ENCODE results near the gene HDAC6.
"Not testable (repeated sequence)": the region's sequence is repeated elsewhere in the genome, so short reads cannot be mapped to it uniquely, and the experiment has no call there.

HDAC6 gene

DNA sequence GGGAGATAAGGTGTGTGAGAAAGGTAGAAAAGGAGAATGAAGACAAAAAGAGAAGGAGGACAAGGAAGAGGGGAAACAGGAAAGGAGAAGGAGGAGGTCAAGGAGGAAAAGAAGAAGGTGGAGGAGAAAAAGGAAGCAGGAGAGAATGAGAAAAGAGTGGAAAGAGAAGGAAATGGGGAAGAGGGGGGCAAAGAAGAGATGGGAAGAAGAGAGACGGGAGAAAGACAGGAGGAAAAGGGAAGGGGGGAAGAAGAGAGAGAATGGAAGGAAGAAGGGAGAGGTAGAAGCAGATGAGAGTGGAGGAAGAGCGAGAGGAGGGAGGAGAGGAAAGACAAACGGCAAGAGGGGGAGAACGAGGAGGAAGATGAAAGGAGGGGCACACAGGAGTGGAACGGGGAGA lies 11.4 kb upstream of the HDAC6 start:
- DNase-seq, result no peak

DNA sequence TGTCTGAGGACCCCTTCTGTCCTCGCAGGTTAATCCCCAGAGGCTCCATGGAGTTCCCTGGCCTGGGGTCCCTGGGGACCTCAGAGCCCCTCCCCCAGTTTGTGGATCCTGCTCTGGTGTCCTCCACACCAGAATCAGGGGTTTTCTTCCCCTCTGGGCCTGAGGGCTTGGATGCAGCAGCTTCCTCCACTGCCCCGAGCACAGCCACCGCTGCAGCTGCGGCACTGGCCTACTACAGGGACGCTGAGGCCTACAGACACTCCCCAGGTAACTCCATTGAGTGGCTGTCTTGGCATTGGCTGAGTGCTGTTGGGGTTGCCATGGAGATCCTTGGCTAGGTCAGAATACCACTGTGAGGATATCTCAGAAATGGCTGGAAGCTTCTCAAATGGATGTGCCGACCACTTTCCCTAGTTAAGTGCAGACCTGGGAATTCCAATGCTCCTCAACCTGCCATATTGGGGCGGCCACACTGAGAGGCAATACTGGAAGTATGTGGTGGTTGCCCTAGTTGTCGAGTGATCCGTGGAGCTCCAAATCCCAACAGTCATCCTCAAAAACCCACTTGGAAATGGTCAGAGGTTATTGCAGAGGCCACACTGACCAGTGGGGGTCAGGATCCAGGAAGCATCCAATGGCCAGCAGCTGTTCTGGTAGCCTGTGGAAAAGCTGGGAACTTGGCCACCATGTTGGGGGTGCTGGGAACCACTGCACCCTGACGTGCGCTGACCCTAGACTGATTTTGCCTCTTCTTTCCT lies 10.6 kb upstream of the HDAC6 start:
- DNase-seq, result no peak

- no peak for DNase-seq
Measured at GRCh38 chrX:48792219-48792618, 9.6 kb upstream of the HDAC6 start.

DNA sequence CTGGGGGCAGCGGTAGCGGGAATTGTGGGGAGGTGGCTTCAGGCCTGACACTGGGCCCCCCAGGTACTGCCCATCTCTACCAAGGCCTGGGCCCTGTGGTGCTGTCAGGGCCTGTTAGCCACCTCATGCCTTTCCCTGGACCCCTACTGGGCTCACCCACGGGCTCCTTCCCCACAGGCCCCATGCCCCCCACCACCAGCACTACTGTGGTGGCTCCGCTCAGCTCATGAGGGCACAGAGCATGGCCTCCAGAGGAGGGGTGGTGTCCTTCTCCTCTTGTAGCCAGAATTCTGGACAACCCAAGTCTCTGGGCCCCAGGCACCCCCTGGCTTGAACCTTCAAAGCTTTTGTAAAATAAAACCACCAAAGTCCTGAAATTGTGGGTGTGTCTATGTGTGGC lies 7.9 kb upstream of the HDAC6 start:
- DNase-seq, result no peak

DNA sequence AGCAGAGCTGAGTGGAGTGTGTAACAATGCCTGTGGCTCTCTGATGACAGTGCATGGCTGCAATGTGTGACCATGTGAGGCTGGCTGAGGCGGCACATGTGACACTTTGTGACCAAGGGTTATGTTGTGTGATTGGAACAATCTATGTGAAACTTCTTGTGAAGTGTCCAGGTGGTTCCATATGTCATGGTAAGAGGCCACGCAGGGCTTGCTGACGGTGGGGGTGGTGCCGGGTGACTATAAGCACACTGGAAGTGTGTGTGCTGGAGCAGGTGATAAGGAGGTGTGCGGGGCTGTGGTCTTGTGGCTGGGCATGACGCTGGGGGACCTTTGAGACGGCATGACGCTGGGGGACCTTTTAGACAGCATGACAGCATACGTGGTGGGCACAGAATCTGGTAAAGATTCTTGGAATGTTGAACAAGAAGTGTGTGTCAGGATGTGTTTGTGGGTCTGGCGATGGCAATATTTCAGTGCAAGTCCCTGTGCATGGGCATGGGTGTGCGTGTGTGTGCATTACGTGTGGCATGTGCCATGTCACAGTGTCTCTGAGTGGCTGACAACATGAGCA lies 7.4 kb upstream of the HDAC6 start:
- DNase-seq, result no peak

DNA sequence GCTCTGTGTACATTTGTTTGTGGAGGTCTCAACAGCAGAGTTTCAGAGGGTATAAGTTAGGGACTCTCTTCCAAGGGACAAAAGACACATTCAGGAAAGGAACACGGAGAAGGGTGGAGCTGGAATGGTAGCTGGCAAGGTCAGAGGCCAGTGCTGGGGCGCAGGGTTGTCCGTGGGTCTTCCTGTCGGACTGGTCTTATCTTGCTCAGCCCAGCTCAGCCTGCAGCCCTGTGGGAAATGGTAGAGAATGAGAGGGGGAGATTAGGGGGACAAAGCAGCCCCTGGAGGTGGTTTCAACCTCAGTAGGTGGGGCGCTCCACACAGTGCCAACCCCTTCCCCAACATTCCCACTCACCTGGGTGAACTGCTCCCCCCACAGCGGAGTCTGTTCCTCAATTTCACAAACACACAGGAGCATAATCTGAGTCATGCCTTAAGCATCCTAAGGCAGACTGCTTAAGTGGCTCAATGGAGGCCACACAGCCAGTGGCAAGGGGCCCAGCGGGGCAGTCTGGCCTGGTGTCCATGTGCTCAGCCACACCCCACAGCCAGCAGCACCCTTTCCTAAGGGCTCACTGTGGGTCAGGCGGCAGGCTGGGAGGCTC lies 6.9 kb upstream of the HDAC6 start:
- DNase-seq, result no peak

- DNase-seq, result no peak
Measured at GRCh38 chrX:48798318-48798717, 3.5 kb upstream of the HDAC6 start.

- no peak for DNase-seq
Measured at GRCh38 chrX:48800574-48801279, 1.1 kb upstream of the HDAC6 start.

- DNase-seq, result peak; percentile 73
Measured at GRCh38 chrX:48802089-48802904, 430 bp downstream of the HDAC6 start.

DNA sequence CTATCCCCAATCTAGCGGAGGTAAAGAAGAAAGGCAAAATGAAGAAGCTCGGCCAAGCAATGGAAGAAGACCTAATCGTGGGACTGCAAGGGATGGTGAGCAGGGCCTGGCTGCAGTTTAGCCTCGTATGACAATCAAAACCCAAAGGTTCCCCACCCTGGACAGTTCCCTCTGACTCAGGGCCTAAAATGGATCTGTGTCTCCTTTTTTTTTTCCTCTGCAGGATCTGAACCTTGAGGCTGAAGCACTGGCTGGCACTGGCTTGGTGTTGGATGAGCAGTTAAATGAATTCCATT lies 986 bp downstream of the HDAC6 start:
- no peak for DNase-seq

DNA sequence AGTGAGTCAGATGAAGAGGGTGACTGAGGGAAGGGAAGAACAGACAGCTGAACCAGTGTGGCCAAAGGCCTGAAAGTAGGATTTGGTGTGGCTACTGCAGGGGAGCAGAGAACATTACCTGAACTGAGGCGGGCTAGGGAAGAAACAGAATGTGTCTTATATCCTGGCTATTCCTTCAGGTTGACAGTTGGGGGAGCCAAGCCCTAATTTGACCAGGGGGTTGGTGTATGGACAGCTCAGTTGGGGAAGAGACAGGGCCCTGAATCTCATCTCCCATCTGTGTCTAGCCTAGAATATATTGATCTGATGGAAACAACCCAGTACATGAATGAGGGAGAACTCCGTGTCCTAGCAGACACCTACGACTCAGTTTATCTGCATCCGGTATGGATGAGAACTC lies 4.2 kb downstream of the HDAC6 start:
- no peak for DNase-seq

DNA sequence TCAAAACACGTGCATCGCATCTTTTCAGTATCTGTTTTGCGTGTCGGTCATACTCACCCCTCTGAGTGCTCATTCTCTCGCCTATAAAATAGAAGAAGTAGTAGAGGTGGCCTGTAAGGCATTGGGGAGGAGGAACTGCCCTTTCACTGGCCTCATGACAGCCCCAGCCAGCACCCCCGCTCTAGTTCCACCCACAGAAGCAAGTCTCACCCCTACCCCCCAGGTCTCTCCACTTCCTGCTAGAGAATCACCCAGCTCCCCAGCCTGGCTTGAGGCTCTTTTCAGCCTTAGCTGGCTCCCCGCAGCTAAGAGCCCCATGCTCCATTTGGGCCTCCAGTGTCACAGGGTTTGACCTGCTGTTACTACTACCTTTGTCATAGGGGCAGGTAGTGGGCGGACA lies 11.8 kb downstream of the HDAC6 start:
- no peak for DNase-seq

GRCh38 chrX:48814722-48815121 lies 12.9 kb downstream of the HDAC6 start:
- DNase-seq, result no peak

DNA sequence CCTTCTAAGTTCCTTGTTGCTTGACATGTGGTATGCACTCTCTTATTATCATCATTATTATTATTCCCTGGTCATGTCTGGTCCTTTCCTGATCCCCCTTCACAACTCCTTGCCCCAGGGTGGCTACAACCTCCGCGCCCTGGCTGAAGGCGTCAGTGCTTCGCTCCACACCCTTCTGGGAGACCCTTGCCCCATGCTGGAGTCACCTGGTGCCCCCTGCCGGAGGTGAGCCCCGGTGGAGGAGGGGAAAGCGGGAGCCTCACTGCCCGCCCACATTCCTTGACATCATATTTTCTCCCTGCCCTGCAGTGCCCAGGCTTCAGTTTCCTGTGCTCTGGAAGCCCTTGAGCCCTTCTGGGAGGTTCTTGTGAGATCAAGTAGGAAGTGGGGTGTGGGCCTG lies 13.4 kb downstream of the HDAC6 start:
- DNase-seq, result no peak

GRCh38 chrX:48816014-48816810 lies 14.3 kb downstream of the HDAC6 start:
- DNase-seq, result no peak

DNA sequence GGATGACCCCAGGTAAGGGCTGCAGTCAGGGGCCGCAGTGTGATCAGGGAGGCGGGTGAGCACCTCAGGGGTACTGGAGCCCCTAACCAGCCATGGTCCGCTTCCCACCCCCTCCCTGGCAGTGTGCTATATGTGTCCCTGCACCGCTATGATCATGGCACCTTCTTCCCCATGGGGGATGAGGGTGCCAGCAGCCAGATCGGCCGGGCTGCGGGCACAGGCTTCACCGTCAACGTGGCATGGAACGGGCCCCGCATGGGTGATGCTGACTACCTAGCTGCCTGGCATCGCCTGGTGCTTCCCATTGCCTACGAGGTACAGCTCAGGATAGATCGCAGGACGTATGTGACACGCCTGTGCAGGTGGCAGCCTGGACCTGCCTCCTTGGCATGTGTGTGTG lies 16.2 kb downstream of the HDAC6 start:
- DNase-seq, result no peak

GRCh38 chrX:48818866-48819265 lies 17.0 kb downstream of the HDAC6 start:
- no peak for DNase-seq

- DNase-seq, result not testable (repeated sequence)
Measured at GRCh38 chrX:48819394-48819793, 17.5 kb downstream of the HDAC6 start.

DNA sequence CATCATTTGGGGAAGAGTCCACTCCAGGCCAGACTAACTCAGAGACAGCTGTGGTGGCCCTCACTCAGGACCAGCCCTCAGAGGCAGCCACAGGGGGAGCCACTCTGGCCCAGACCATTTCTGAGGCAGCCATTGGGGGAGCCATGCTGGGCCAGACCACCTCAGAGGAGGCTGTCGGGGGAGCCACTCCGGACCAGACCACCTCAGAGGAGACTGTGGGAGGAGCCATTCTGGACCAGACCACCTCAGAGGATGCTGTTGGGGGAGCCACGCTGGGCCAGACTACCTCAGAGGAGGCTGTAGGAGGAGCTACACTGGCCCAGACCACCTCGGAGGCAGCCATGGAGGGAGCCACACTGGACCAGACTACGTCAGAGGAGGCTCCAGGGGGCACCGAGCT lies 21.2 kb downstream of the HDAC6 start:
- no peak for DNase-seq

DNA sequence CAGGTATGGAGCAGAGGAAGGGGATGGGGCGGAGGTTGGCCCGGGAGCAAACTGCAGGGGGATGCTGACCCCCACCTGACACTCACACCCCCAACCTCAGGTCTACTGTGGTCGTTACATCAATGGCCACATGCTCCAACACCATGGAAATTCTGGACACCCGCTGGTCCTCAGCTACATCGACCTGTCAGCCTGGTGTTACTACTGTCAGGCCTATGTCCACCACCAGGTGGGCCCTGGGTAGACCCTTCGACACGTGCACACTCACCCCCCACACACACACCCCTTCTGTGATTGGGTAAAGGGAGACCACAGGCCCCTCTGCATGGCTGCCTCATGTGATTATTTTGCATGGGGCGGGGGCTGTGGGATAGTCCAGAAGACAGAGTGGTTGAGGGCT lies 22.2 kb downstream of the HDAC6 start:
- DNase-seq, result no peak

DNA sequence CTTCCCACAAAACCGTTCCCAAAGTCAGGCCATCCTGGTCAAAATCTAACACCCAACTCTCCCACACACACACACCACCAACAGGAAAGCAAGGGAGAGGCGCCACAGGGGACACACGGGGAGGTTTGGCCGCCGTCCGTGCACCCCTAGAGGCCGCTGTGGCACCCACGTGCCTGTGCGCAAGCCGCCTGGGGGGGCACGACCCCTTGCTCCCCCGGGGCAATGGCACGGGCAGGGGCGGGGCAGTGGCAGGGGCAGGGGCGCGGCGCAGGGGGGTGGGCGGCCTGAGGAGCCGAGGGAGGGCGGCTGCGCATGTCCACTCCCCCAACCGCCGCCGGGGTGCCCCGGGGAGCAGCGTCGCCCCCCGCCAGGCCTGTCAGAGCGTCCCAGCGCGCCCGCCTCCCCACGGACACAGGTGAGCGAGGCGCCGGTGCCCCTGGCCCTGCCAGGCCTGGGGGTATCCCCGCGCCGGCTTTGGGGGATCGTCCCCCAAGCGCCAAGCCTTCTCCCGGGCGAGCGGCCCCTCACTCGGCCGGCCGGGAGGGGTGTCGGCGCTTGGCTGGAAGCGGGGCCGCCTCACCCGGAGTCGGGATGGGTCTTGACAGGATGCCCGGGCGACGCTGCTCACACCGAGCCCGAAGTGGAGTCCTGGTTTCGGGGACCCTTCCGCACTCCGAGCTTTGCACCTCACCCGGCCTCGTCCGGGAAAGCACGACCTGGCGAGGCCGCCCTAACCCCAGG lies 24.4 kb downstream of the HDAC6 start, which contains the start of gene ERAS:
Gene ERAS (plus strand): TSS at position 379 of the 741 bp plus-strand sequence. CDS start 2,611 bp downstream, outside the sequence.
- no peak for DNase-seq
